HL-60 (cell line): ENCODE results near the gene NEK8.

ENCODE experiments used
- DNase-seq, 2 experiments: peaks; one replicate each; pipeline ENCODE4 v3.0.0-alpha.2; 2010 to 2020; ENCODE audit warnings: low read depth in 1 of 2, low spot score in 1 of 2
- H3K27ac ChIP-seq: fragments of 250-450 bp; sonication (Bioruptor Pico); replicated peaks from 2 replicates; pipeline ENCODE4 v1.5.1; 2020; ENCODE audit warnings: mild to moderate bottlenecking, moderate library complexity
- H3K27me3 ChIP-seq: fragments of 250-450 bp; sonication (Bioruptor Pico); 2 replicates; pipeline ENCODE4 v1.5.1; 2021; ENCODE audit warnings: mild to moderate bottlenecking, moderate library complexity; ENCODE audit not compliant: insufficient read depth, poor library complexity, severe bottlenecking
- H3K4me3 ChIP-seq: replicated peaks from 2 replicates; pipeline ENCODE4 v1.5.1; 2011; ENCODE audit warnings: mild to moderate bottlenecking, control low read depth, low read length; ENCODE audit not compliant: insufficient read depth
- GABPA ChIP-seq: IDR thresholded peaks from 2 replicates; pipeline ENCODE4 v1.6.1; 2012; ENCODE audit warnings: low read depth
- POLR2AphosphoS5 ChIP-seq: IDR thresholded peaks from 2 replicates; pipeline ENCODE4 v1.6.1; 2012; ENCODE audit warnings: low read depth
- REST ChIP-seq: IDR thresholded peaks from 2 replicates; pipeline ENCODE4 v1.6.1; 2012; ENCODE audit warnings: low read depth; ENCODE audit not compliant: insufficient replicate concordance
- SPI1 ChIP-seq: IDR thresholded peaks from 2 replicates; pipeline ENCODE4 v1.6.1; 2012; ENCODE audit warnings: low read depth, mild to moderate bottlenecking, borderline replicate concordance
- TF ChIP-seq, protein P1 (sequence below): IDR thresholded peaks from one replicate; pipeline ENCODE4 v1.5.1; 2011; ENCODE audit warnings: low read length, control low read depth, inconsistent platforms; ENCODE audit not compliant: insufficient read depth

NEK8 gene

GRCh38 chr17:28705074-28705659, 23.4 kb upstream of the NEK8 start:
- no peaks in the 10 kb centered on the region for H3K27me3 ChIP-seq
- TF ChIP-seq SPI1 (no peak), REST (no peak), POLR2AphosphoS5 (no peak), GABPA (no peak)
- TF ChIP-seq, protein P1, sequence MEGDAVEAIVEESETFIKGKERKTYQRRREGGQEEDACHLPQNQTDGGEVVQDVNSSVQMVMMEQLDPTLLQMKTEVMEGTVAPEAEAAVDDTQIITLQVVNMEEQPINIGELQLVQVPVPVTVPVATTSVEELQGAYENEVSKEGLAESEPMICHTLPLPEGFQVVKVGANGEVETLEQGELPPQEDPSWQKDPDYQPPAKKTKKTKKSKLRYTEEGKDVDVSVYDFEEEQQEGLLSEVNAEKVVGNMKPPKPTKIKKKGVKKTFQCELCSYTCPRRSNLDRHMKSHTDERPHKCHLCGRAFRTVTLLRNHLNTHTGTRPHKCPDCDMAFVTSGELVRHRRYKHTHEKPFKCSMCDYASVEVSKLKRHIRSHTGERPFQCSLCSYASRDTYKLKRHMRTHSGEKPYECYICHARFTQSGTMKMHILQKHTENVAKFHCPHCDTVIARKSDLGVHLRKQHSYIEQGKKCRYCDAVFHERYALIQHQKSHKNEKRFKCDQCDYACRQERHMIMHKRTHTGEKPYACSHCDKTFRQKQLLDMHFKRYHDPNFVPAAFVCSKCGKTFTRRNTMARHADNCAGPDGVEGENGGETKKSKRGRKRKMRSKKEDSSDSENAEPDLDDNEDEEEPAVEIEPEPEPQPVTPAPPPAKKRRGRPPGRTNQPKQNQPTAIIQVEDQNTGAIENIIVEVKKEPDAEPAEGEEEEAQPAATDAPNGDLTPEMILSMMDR = no peak

GRCh38 chr17:28705728-28706334, 22.8 kb upstream of the NEK8 start:
- TF ChIP-seq REST = no peak
- TF ChIP-seq POLR2AphosphoS5 = no peak
- no peak for TF ChIP-seq SPI1
- TF ChIP-seq, protein P1 = no peak
- no peak for TF ChIP-seq GABPA
- H3K27me3 ChIP-seq = no peaks in the 10 kb centered on the region
- no peak for DNase-seq
- H3K4me3 ChIP-seq = no peak overlapping the region
- H3K27ac ChIP-seq = no peak overlapping the region

More at GRCh38 chr17:28705074-28705659, 23.4 kb upstream of the NEK8 start:
- no peak overlapping the region for H3K4me3 ChIP-seq
- no peak for DNase-seq
- H3K27ac ChIP-seq = no peak overlapping the region

- H3K27me3 ChIP-seq = no peaks in the 10 kb centered on the region
- no peak overlapping the region for H3K4me3 ChIP-seq
- DNase-seq = no peak
- no peak for TF ChIP-seq SPI1
- TF ChIP-seq REST = no peak
- TF ChIP-seq GABPA = no peak
- no peak for TF ChIP-seq POLR2AphosphoS5
- TF ChIP-seq, protein P1 = no peak
- no peak overlapping the region for H3K27ac ChIP-seq
These were observed 21.9 kb upstream of the NEK8 start for GRCh38 chr17:28706471-28707338.
